GM18498 (cell line): ENCODE measurements around the gene STK33.

Experiments
- ATAC-seq: cut with Tn5 transposase; IDR thresholded peaks from one replicate; pipeline ENCODE4 v1.9.1; 2021; ENCODE audit warnings: mild to moderate bottlenecking, moderate library complexity; ENCODE audit not compliant: unreplicated experiment

STK33 gene

DNA sequence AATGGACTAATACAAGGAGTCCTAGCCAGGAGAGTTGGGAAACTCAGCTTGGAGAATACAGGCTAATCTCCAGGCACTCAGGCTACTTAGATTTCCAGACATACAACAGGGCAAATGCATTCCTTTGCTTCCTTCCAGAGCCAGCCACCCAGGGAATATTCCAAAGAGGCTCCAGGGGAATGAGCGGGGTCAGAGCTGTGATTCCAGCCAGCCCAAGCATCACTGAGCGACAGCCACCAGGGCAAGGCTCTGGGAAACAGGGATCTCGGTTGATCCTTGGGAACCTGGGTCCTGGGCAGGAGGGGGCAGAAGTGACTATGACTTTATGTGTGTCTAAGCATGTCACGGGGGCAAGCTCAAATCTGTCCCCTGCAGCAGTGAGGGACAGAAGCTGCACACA lies 218.1 kb downstream of the STK33 start:
- ATAC-seq, result no peak

DNA sequence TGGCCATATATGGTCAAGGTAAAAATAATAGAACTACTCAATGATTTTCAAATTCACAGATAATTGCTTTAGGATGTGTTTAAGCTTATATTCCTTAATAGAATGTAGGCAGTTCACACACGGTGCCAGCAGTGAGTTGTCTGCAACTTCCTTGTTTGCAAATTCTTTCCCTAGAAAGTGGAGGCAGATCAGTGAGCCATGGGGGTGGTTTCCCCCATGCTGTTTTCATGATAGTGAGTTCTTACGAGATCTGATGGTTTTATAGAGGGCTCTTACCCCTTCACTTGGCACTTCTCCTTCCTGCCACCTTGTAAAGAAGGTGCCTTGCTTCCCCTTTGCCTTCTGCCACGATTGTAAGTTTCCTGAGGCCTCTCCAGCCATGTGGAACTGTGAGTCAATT lies 218.6 kb downstream of the STK33 start:
- ATAC-seq, result no peak

DNA sequence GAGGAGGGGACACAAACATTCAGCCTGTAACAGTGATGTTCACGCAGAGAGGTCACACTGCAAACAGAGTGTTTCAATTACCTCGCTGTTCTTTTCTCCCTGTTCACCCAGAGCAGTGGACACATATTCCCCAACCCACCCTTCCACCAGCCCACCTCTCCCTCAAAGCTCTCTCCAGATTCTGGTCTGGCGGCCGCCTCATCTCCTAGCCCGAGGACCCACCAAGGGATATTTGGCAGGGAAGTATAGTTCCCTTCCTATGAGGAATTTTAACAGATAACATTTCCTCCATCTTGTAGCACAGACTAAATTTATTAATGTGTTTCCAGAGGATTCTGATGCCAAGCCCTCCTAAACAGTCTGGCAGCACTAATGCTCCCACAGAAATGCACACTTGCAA lies 219.3 kb downstream of the STK33 start:
- no peak for ATAC-seq

DNA sequence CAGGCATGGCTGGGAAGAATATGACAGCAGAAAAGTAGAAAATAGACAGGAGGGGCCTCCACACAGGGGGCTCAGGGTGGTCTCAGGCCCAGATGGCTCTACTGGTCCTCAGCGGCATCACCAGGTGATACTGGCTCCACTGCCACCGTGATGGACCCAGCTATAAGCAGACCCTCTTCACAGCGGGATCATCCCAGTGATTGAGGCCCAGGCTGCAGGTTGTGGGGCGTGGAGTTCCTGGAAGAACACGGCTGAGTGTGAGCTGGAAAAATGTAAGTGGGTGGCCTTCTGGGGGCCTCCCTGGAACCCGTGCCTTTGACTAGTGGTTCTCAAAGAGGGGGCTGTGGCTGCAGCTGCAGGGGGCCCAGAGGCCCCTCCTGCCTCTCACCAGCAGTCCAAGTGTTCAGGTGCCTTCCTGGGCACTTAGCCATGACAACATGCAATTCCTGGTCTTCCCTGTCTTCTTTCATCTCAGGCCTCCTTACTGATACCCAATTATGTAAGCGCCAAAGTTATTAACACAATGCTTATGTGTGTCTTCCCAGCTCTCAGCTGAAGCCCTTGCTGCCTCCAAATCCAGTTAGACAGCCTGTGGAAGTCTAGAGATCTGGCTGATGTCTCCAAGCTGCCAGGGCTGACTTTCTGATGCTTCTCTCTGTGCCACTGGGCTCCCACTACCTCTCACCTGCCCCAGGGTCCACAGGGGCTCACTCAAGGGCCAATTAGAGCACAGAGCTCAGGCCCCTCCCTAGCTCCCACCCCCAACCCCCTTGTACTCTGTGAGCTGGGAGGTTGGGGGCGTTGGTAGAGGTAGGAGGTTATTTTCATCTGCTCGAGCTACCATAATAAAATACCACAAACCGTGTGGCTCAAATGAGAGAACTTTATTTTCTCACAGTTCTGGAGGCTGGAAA lies 220.3 kb downstream of the STK33 start:
- ATAC-seq, result no peak

DNA sequence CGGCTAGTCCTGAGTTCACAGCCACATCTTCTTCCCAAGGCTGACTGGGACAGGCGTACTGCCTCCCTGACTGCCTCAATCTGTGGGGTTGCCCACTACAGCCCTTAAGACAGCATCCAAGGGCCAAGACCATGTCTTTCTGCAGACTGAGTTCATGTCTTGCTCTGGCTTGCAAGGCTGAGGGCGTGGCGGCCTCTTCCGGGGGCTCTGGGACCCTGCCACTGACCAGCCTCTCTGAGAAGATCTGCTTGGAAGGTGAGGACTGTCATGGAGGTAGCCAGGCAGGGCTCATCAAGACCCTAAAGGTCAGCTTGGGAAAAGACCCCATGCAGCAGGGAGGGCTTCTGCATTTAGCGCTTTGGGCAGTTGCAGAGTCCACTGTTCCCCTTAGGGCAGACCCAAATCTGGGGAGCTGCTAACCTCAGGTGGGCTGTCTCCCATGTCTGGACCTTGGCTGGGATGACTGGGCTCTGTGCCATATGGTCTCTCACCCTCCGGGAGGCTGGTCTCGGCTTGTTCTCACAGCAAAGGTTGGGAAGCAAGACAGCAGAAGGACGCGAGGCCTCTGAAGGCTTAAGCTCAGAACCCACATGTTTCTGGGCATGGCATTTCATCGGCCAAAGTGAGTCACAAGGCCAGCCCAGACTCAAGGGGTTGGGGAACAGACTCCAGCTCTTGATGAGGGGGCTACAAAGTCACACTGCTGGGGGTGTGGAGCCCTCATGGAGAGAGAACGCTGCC lies 221.2 kb downstream of the STK33 start:
- ATAC-seq, result no peak

DNA sequence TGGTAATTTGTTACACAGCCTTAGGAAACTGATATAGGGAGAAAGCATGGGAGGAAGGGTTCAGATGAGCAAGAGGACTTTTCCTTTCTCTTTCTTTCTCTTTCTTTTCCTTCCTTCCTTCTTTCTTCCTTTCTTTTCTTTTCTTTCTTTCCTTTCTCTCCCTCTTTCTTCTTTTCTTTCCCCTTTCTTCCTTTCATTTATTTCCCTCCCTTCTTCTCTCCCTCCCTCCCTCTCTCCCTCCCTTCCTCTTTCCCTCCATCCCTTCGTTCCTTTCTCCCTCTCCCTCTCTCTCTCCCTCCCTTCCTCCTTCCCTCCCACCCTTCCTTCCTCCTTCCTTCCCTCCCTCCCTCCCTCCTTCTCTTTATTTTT lies 222.5 kb downstream of the STK33 start:
- no peak for ATAC-seq

DNA sequence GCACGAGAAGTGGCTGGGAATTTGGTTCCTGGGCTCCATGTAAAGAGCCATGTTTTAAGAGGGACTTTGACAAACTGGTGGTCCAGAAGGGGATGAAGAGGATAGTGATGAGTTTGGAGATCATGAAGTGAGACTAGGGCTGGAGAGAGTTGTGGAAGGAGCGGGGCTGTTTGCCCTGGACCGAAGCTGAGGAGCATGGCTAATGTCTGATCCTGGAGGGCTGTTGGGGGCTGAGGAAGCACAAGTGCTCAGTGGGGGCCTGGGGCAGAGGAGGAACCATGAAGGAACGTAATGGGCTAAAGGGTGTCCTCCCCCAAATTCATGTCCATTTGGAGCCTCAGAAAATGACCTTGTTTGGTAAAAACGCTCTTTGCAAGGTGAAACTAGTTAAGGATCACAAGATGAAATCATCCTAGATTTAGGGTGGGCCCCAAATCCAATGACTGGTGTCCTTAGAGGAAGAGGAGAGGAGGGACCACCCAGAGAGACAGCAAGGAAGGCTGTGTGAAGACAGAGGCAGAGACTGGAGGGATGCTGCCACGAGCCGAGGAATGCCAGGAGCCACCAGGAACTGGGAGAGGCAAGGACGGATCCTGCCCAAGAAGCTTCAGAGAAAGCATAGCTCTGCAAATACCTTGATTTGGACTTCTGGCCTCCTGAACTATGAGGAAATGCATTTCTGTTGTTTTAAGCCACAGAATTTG lies 223.1 kb downstream of the STK33 start:
- no peak for ATAC-seq

DNA sequence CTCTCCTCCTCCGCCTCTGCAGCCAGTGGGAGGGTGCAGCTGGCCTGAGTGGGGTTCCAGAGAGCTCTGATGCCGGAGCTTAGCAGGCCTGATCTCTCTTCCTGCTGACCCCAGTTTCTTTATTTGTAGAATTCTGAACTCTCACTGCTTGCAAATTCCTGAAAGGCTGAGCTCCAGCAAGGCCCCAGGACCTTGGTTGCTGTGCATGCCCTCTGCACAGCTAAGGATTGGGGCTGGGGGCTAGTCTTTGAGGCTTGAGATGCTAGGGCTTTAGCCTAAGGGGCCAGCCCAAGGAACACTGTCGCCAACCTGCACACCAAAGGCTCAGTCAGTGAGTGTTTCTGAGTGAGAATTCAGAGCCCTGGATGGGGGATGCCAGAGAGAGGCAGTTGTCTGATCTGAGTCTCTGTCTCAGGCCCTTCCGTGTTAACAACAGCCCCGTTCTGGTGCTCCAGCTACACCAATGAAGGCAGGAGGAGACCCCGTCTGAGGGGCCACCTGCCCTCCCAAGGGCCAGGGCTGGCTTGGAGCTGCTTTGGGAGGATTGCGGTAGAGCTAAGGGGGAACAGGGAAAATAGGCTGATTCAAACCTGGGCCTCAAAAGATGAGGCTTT lies 224.3 kb downstream of the STK33 start:
- no peak for ATAC-seq

DNA sequence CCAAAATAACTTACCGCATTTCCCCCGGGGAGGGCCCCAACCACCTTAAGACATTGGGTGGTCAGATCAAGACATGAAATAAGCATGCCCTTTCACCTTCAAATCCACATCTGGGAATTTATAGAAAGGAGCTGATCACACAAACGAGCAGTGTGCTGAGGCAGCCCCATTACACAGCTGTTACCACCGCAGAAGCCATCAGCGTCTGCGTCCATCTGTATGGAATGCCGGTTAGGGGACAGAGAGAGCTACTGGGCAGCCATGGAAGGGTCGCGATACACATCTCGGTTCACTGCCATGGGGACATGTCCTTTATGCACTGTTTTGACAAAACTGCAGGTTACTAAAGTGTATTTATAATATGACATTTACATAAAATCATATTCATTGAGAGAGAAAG lies 225.3 kb downstream of the STK33 start:
- no peak for ATAC-seq

DNA sequence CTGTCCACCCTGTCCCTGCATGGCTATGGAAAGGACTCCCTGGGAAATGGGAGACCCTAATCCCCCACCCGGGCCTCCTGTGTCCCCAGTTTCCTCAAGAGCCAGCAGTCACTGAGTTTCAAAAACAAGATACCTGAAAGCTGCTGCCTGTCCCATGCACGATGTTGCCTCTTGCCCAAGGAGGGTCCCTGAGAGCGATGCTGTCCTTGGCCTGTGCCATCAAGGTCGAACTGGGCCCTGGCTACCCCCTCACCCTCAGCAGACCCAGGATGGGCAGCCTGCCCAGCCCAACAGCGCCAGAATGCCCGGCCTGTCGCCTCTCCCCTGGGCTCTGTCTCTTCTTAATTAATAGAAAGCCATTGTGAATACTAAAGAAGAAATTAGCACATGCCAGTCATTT lies 225.8 kb downstream of the STK33 start:
- no peak for ATAC-seq

DNA sequence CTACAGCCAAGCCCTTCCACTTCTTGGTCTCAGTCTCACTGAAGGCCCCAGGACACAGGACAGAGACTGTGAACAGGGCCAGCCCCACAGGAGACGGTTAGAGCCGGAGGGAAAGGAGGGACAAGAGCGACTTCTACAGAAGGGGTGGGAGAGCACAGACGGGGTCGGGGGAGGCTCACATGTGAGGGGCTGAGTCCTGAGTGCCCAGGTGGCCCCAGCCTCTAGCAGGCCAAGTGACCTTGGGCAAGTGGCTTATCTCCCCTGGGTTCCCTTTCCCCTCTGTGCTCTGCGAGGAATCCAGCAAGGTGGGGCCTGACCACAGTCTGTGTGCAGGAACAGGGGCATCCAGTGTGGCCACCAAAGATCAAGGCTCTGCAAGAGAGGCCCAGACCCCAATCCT lies 227.7 kb downstream of the STK33 start:
- ATAC-seq, result no peak

DNA sequence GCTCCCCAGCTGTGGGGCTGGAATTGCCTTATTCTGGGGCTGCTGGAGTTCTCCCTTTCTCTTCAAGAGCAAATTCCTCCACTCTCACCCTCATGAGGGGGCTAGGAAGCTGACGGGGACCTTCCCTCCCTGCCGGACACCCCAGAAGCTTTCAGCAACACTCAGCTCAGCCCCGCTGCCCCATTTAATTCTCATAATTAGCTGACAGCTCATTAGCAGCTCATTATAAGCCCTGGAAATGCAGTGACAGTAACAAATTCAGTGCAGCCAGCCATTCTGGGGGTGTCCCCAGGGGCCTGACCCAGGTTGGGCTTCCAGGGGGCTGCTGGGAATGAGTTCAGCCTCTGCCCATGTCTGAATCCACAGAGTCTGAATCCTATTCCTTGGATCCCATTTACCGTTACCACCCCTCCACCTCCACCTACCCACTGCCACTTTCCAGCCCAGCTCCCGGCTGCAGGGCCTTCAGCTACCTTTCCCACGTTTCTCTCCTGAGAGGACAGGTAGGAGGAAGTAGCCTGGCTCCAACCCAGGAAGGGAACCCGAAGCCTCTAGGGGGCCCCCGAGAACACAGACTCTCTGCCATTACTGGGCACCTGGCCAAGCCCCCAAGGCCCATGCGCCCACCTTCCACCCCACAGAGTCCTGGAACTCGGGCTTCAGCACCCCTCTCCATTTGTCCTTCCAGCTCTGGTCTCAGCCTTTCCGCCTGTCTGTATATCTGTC lies 228.6 kb downstream of the STK33 start:
- no peak for ATAC-seq

DNA sequence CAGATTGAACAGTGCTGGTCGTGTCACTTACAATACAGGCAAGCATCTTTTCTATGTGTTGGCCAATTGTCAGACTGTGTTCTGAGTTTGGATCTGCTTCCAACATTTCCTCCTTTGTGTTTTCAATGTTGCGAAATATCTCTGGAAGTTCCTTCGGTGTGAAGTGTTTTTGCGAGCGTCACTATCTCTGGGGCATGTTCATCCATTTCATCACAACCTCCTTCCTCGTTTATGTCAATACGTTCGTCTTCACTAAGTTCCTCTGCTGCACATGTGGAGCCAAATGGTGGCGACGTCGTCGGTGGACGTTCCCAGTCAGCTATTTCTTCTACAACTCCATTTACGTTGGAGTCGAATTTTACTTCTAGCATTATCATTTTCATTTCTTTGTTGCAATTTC lies 230.1 kb downstream of the STK33 start:
- no peak for ATAC-seq

DNA sequence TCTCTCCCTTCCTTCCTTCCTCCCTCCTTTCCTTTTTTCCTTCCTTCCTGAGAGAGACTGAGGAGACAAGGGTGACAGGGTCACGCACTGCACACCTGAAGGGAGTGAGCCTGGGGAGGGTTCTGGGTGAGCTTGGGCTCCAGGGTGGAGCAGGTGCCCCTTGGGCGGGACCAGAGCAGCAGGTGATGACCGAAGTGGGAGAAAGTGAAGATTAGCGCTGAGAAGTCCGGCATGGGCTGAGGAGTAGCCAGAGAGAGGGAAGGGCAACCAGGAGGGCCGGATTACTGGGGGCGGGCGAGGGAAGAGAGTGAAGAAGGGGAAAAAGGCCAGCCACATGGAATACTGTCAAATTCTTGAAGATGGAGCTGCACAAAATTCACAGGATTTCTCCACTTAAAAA lies 231.1 kb downstream of the STK33 start:
- ATAC-seq, result no peak

DNA sequence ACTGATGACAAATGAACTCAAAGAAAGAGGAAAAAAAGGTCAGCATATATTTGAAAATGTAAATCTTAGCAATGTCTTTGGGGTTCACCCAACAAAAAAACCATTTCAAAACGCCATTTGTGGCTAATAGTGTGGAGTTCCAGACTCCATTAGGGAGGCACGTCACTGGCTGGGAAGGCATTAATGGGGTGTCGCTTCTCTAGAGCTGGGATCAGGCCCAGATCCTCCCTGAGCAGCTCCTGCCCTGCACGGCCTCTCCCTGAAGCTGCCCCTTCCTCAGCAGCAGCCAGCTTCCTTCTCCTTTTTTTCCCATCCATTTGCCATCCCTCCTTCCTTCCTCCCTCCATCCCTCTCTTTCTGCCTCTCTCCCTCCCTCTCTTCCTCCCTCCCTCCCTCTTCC lies 231.5 kb downstream of the STK33 start:
- ATAC-seq, result no peak

DNA sequence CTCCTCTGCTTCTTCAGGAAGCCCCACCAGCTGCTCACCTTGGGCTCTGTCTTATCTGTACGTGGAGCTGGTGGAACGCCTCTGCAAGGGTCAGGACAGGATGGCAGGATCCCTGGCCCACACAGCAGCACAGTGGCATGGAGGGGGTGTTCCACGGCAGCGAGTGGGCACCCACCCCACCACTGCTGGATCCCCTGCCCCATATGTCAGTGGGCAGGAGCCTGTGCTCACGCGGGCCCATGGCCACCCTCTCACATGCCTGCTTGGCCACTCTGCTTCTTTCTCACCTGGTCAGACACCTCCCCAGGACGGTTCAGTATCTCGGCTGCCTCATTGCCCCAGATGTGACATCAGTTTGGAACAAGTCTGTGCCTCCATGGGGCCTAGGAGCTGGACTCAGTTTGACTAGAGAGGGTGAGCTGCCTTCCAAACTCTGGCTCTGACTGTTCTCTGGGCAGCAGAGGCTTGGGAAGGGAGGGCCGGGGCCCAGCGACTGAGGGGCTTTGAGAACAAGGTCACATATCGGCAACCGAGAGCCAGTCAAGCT lies 232.3 kb downstream of the STK33 start:
- ATAC-seq, result no peak

DNA sequence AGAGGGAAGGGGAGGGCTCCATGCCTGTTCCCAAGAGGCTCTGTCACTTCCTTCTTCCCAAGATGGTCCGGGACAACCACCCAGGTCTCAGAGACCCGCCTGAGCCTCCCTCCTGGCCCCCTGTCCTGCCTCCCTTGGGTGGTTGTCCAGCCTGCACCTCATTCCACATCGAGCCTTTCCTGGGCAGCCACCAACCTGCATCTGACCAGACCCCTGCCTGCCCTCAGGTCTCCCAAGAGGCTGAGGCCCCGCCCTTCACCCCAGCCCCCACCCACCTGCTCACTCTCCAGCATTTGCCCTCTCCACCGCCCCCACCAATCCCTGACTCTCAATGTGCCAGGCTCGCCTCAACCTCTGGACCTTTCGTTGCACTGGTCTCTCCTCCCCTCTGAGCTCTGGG lies 232.8 kb downstream of the STK33 start:
- ATAC-seq, result no peak

DNA sequence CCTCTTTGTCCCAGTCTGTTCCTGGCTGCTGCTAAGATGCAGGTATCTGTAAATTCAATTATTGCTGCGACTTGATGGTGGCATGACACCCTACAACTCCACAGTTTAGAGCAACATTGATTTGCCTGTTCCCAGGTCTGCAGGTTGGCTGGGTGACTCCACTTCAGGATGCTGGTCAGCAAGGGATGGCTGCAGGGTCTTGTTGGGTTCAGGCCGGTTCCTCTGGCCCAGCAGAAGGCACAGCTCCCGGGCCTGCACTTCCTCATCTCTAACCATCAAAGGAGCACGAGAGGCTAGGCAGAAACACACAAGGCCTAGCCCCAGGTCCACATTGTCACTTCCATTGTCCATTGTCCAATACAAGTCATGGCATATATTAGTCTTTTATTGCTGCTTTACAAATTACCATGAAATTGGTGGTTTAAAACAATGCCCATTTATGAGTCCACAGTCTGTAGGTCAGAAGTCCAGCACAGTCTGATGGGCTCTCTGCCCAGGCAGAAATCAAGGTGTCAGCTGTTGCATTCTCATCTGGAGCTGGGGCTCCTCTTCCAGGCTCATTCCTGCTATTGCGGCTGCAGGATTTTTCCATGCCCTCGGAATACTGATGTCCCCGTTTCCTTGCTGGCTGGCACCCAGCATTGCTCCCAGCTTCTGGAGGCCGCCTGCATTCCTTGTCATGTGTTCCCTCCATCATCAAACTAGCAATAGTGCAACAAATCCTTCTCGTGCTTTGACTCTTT lies 233.8 kb downstream of the STK33 start:
- no peak for ATAC-seq

DNA sequence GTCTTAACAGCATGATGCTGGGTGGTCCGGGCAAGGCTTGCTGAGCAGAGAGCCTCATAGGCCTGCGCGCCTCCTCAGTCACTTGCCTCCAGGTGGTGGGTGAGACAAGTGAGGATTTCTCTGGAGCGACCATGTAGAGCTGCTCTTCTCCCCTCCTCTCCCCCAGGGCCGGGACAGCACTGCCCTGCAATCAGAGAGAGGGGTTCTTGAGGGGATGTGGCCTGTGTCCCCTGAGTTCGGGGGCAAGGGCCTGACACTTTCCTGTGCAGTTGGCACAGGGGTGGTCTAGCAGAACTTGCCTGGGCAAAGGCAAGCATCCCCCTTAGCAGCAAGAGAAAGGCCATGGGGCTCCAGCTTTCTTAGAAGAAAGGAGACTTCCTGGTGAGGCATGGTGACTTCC lies 234.5 kb downstream of the STK33 start:
- no peak for ATAC-seq
